Subcutaneous abdominal adipose tissue (tissue), 5 donors: ENCODE measurements around the gene TRIM2.

ENCODE experiments used
- H3K27ac ChIP-seq: one replicate; pipeline ENCODE4 v1.7.0; 2013; ENCODE audit warnings: low read depth, mild to moderate bottlenecking, inconsistent platforms, low read length, moderate library complexity
- H3K27me3 ChIP-seq, 5 donors: one replicate each; pipeline ENCODE4 v1.7.0; 2013; ENCODE audit warnings: low read length in 5 of 5, inconsistent platforms in 1 of 5; ENCODE audit not compliant: control insufficient read depth in 5 of 5, insufficient read depth in 4 of 5
- H3K36me3 ChIP-seq, 5 donors: one replicate each; pipeline ENCODE4 v1.7.0; 2013; ENCODE audit warnings: low read length in 5 of 5; ENCODE audit not compliant: control insufficient read depth in 5 of 5, insufficient read depth in 5 of 5
- H3K4me1 ChIP-seq, 5 donors: one replicate each; pipeline ENCODE4 v1.7.0; 2013; ENCODE audit warnings: low read length in 5 of 5, mild to moderate bottlenecking in 3 of 5, moderate library complexity in 1 of 5; ENCODE audit not compliant: control insufficient read depth in 5 of 5, insufficient read depth in 5 of 5
- H3K4me3 ChIP-seq, 5 donors: one replicate each; pipeline ENCODE4 v1.7.0; 2013; ENCODE audit warnings: low read length in 5 of 5, low read depth in 1 of 5
- H3K9ac ChIP-seq, 5 donors: one replicate each; pipeline ENCODE4 v1.7.0; 2013; ENCODE audit warnings: low read length in 5 of 5, mild to moderate bottlenecking in 4 of 5, moderate library complexity in 3 of 5
- H3K9me3 ChIP-seq, 5 donors: one replicate each; pipeline ENCODE4 v1.7.0; 2013; ENCODE audit warnings: low read length in 5 of 5; ENCODE audit not compliant: control insufficient read depth in 5 of 5
- donor health status: healthy.
- donor health status: healthy.
- donor health status: healthy.
- donor health status: healthy.
- donor health status: healthy.

Gene TRIM2

DNA sequence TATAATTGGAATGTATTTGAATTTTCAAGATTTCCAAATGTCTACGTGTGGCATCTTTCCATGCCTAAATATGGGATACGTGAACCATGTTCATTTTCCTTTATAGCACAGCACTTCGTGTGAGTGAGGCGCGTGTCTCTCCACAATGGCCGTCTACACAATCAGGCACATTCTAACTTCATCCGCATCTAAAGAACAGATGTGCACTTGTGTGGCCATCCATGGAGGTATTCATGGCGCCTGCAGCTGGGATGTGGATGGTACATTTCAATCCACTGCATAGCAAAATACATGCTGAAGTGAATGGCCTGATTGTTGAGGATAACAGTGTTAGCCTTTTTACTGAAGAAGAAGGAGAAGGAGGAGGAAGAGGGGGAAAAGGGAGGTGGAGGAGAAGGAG, 34.5 kb upstream of the TRIM2 start:
- peaks cover 0 to 3% (median 0%) of the 10 kb centered on the region in 5 donors for H3K27me3 ChIP-seq
- H3K4me1 ChIP-seq, result no peaks in the 10 kb centered on the region
- no peaks in the 10 kb centered on the region for H3K9me3 ChIP-seq
- no peak overlapping the region for H3K4me3 ChIP-seq
- H3K36me3 ChIP-seq, result no peaks in the 10 kb centered on the region
- no peak overlapping the region for H3K27ac ChIP-seq
- no peak overlapping the region for H3K9ac ChIP-seq

DNA sequence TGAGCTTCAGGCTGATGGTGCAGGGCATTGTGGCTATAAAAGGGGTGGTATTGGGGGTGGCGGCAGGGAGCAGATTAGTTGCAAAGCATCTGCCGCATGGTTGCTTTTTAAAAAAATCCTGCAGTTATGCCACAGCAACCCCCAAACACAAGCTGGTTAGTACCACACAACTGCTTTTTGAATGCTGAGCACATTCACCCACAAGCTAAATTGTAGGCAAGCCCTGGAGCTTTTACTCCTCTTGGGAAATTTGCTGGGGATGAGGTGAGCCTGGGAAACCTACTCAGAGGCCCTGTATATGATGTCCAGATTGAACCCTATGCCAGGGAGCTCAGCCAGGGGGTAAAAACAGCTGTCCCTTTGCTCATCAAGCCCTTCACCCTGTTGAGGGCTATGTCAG, 33.8 kb upstream of the TRIM2 start:
- Histone ChIP-seq H3K4me1 (no peaks in the 10 kb centered on the region), H3K4me3 (no peak overlapping the region), H3K27me3 (peaks cover 0 to 3% (median 0%) of the 10 kb centered on the region in 5 donors), H3K9ac (no peak overlapping the region), H3K27ac (no peak overlapping the region), H3K9me3 (no peaks in the 10 kb centered on the region), H3K36me3 (no peaks in the 10 kb centered on the region)

DNA sequence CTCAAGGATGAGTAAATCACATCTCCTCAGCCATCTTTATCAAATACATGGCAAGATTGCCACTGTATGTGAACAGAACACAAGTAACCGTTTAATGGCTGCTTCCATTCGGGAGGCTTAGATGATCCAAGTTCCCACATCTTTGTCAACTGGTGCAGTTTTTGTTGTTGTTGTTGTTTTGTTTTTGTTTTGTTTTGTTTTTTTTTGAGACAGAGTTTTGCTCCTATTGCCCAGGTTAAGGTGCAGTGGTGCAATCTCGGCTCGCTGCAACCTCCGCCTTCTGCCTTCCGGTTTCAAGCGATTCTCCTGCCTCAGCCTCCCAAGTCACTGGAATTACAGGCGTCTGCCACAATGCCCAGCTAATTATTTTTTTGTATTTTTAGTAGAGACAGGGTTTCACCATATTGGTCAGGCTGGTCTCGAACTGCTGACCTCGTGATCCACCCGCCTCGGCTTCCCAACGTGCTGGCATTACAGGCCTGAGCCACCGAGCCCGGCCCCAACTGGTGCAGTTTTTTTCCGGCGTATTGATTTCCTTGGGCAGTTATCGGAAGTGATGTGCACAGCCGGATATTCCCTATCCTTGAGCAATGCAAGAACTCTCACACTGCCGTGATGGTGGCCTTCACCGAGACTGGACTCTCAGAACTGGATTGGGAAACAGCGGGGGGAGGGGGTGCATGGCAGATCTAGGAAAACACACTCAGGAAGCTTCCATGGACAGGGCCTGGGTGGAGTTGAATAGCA, 29.2 kb upstream of the TRIM2 start:
- Histone ChIP-seq H3K9ac (no peak overlapping the region), H3K4me3 (no peak overlapping the region), H3K27me3 (peaks cover 0 to under 1% (median 0%) of the 10 kb centered on the region in 5 donors), H3K36me3 (no peaks in the 10 kb centered on the region), H3K27ac (no peak overlapping the region), H3K4me1 (no peaks in the 10 kb centered on the region), H3K9me3 (no peaks in the 10 kb centered on the region)

DNA sequence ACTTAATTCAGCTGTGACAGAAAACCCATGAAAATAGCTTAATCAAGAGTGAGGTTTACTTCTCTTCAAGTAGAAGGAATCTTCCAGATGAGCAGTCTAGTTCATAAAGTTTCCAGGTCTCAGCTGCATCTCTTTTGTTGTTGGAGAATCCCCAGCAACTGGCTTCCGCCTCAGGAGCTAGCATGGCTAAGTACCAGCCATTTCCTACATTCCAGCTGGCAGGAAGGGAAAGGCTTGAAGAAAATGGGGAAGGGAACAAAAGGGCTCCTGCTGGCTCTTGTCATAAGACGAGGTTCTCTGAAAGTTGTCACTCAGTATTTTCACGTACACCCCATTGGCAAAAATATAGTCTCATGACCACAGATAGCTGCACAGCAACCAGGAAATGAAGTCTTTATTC, 27.3 kb upstream of the TRIM2 start:
- Histone ChIP-seq H3K9me3 (no peaks in the 10 kb centered on the region), H3K4me1 (no peaks in the 10 kb centered on the region), H3K27ac (no peak overlapping the region), H3K27me3 (no peaks in the 10 kb centered on the region), H3K36me3 (no peaks in the 10 kb centered on the region), H3K9ac (no peak overlapping the region), H3K4me3 (no peak overlapping the region)

DNA sequence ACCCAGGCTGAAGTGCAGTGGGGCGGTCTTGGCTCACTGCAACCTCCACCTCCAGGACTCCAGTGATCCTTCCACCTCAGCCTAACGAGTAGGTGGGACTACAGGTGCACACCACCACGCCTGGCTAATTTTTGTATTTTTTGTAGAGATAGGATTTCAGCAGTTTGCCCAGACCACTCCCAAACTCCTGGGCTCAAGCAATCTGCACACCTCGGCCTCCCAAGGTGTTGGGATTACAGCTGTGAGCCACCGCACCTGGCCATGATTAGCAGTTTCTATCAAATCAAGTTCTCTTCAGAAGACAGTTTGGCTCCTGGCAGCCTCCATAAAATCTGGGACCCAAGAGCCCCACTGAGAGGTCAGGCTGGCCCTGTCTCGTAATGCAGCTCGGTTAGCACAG, 26.4 kb upstream of the TRIM2 start:
- no peaks in the 10 kb centered on the region for H3K36me3 ChIP-seq
- H3K27ac ChIP-seq, result no peak overlapping the region

DNA sequence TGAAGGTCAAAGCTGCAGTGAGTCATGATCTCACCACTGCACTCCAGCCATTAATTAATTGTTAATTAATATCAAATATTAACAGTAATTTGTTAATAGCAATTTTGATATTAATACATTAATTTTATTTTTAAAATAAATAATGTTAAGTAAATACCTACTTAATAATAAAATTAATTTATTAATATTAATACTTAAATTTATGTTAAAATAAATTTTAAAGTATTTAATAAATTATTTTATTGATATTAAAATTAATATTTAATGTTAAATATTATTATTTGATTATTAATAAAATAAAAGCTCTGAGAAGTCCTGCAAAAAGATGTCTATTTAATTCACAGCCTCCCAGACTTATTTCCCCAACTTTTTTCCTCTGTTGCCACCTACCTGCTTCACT, 25.1 kb upstream of the TRIM2 start:
- no peaks in the 10 kb centered on the region for H3K36me3 ChIP-seq
- H3K4me3 ChIP-seq, result no peak overlapping the region
- no peaks in the 10 kb centered on the region for H3K4me1 ChIP-seq
- no peaks in the 10 kb centered on the region for H3K27me3 ChIP-seq
- H3K9me3 ChIP-seq, result no peaks in the 10 kb centered on the region
- no peak overlapping the region for H3K27ac ChIP-seq
- no peak overlapping the region for H3K9ac ChIP-seq

More for the DNA sequence above, 26.4 kb upstream of the TRIM2 start:
- no peak overlapping the region for H3K9ac ChIP-seq
- H3K27me3 ChIP-seq, result no peaks in the 10 kb centered on the region
- no peaks in the 10 kb centered on the region for H3K4me1 ChIP-seq
- no peak overlapping the region for H3K4me3 ChIP-seq
- no peaks in the 10 kb centered on the region for H3K9me3 ChIP-seq

DNA sequence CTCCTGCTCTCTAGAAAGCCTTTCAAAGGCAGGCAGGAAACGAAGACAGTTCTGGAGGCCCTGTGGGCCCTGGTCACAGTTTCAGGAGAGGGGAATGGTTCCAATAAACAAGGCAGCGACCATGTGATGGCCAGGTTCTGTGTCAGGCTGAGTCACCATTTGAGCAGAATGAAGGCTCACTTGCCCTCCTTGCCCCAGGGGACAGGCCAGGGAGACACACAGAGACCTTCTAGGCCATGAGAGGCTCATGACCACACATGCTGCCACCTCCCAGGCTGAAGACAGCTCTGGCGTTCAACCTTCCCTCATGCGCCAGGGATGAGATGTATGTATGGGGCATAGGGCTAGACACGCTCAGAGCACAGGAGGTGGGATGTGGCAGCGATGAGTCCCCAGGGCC, 22.9 kb upstream of the TRIM2 start:
- H3K4me1 ChIP-seq, result no peaks in the 10 kb centered on the region
- H3K4me3 ChIP-seq, result no peak overlapping the region
- H3K9me3 ChIP-seq, result no peaks in the 10 kb centered on the region
- no peaks in the 10 kb centered on the region for H3K27me3 ChIP-seq
- no peak overlapping the region for H3K27ac ChIP-seq
- H3K9ac ChIP-seq, result no peak overlapping the region
- no peaks in the 10 kb centered on the region for H3K36me3 ChIP-seq

DNA sequence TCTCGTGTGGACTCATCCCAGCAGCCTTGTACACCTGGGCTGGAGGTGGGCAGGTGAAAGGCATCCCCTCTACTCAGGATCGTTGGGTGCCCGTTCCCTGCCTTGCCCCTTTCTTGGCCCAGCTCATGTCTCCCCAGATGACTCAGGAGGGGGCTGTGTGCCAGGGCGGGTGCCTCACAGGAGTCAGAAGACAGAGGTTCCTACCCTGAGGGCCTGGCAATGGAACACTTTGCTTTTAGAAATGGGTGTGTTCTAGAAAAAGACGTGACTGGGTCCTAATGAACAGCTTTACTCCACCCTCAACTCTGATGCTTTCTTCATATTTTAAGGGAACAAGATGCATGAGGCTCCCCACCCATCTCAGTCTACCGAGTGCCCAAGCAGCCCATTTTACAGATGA, 22.5 kb upstream of the TRIM2 start:
- Histone ChIP-seq H3K9ac (no peak overlapping the region), H3K4me3 (no peak overlapping the region), H3K4me1 (no peaks in the 10 kb centered on the region), H3K27ac (no peak overlapping the region), H3K36me3 (no peaks in the 10 kb centered on the region), H3K27me3 (no peaks in the 10 kb centered on the region), H3K9me3 (no peaks in the 10 kb centered on the region)

DNA sequence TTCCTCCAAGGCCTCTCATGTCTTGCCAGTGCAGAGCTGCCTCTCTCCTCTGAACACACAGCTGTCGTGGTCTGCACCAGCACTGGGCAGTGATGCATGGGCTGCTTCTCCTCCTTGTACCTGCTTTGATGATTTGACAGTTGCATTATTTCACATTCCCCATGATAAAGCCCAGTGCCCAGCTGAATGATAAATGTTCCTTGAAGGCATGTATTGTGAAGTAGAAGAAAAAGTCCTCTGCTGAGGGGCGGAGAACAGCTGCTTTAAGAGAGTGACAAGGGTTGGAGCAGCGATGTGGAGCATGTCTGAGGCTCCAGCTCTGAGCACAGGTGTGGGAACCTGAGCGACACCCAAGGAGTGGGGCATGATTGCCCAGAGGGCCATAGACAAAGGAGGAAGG, 21.1 kb upstream of the TRIM2 start:
- H3K4me1 ChIP-seq, result no peaks in the 10 kb centered on the region
- H3K4me3 ChIP-seq, result no peak overlapping the region
- no peak overlapping the region for H3K27ac ChIP-seq
- no peaks in the 10 kb centered on the region for H3K36me3 ChIP-seq
- H3K9me3 ChIP-seq, result no peaks in the 10 kb centered on the region
- H3K9ac ChIP-seq, result no peak overlapping the region
- H3K27me3 ChIP-seq, result peaks cover 0 to 2% (median 0%) of the 10 kb centered on the region in 5 donors

DNA sequence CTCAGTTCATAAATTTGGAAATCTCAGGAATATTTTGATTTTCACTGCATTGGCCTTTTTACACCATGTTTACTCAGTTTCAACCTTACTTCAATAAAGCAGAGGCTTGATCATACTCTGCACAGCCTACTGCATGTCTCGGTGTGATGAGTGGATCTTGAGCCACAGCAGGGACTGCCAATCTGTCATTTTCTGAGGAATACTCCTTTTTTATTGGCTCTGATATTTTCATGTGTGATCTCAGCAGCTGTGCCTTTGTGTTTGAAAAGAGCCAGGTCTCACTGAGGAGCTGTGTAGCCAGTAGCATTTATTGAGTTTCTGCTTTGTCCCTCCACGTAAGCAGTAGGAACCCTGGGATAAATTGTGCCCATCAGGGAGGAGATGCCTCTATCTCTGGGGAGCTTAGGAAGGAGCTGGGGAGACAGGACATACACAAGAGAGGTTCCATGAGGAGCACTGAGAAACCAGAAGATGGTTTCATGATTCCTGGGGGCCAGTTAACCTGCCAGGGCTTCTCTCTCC, 18.9 kb upstream of the TRIM2 start:
- no peaks in the 10 kb centered on the region for H3K4me1 ChIP-seq
- H3K4me3 ChIP-seq, result no peak overlapping the region
- H3K9ac ChIP-seq, result no peak overlapping the region
- no peaks in the 10 kb centered on the region for H3K36me3 ChIP-seq
- peaks cover 0 to 5% (median 0%) of the 10 kb centered on the region in 5 donors for H3K27me3 ChIP-seq
- H3K9me3 ChIP-seq, result no peaks in the 10 kb centered on the region
- no peak overlapping the region for H3K27ac ChIP-seq
